ENCODE data around the gene INO80D. TPM values are rescaled to one million over a fixed set of nuclear protein-coding genes. Genes with fewer than 3 reads are reported as not detected.

Gene INO80D
- total and polyA plus RNA-seq, 2 of the 13 experiments (the other 11 are each of a cell fraction or from before 2014, with no cell fraction given), result 7.6 to 7.9 TPM

- TF ChIP-seq PRDM10 (CRISPR knock-in tag; IDR thresholded peaks at IDR 0.05; ENCODE audit: low read depth) (no peak), IKZF4 (CRISPR knock-in tag; IDR thresholded peaks at IDR 0.05; ENCODE audit: borderline replicate concordance, low read depth, not compliant biosample characterization) (no peak), STAT5B (CRISPR knock-in tag; IDR thresholded peaks at IDR 0.05) (no peak), ZNF280D (CRISPR knock-in tag; IDR thresholded peaks at IDR 0.05) (peak; percentile 76; the same call in 1 of the 2 replicates), SRSF4 (IDR thresholded peaks at IDR 0.05; ENCODE audit: low read depth, low read length, poor library complexity, severe bottlenecking) (no peak), GTF2F1 (IDR thresholded peaks at IDR 0.05; ENCODE audit: low read length) (no peak), MED1 (CRISPR knock-in tag; IDR thresholded peaks at IDR 0.05) (no peak), MIXL1 (CRISPR knock-in tag; IDR thresholded peaks at IDR 0.05) (no peak), GPBP1L1 (CRISPR knock-in tag; IDR thresholded peaks at IDR 0.05) (no peak), CHCHD3 (CRISPR knock-in tag; IDR thresholded peaks at IDR 0.05) (no peak), NCOA1 (CRISPR knock-in tag; IDR thresholded peaks at IDR 0.05) (peak; percentile 46)
- TF ChIP-seq, protein P1, sequence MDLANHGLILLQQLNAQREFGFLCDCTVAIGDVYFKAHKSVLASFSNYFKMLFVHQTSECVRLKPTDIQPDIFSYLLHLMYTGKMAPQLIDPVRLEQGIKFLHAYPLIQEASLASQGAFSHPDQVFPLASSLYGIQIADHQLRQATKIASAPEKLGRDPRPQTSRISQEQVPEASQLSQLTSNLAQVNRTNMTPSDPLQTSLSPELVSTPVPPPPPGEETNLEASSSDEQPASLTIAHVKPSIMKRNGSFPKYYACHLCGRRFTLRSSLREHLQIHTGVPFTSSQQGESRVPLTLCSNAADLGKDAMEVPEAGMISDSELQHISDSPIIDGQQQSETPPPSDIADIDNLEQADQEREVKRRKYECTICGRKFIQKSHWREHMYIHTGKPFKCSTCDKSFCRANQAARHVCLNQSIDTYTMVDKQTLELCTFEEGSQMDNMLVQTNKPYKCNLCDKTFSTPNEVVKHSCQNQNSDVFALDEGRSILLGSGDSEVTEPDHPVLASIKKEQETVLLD (CRISPR knock-in tag; IDR thresholded peaks at IDR 0.05; ENCODE audit: low read depth), result no peak
Measured at GRCh38 chr2:206084870-206085741, 868 bp downstream of the INO80D start (continued).

Data from HepG2 (cell line).